ENCODE results near the gene FRAT1. TPM values are rescaled to one million over a fixed set of nuclear protein-coding genes. Genes with fewer than 3 reads are reported as not detected.
"Not testable (repeated sequence)": the region's sequence is repeated elsewhere in the genome, so short reads cannot be mapped to it uniquely, and the experiment has no call there.

The FRAT1 gene
- total RNA-seq, 2 experiments from 2014 or later, result 3.0 to 3.2 TPM

- TF ChIP-seq, protein P1, sequence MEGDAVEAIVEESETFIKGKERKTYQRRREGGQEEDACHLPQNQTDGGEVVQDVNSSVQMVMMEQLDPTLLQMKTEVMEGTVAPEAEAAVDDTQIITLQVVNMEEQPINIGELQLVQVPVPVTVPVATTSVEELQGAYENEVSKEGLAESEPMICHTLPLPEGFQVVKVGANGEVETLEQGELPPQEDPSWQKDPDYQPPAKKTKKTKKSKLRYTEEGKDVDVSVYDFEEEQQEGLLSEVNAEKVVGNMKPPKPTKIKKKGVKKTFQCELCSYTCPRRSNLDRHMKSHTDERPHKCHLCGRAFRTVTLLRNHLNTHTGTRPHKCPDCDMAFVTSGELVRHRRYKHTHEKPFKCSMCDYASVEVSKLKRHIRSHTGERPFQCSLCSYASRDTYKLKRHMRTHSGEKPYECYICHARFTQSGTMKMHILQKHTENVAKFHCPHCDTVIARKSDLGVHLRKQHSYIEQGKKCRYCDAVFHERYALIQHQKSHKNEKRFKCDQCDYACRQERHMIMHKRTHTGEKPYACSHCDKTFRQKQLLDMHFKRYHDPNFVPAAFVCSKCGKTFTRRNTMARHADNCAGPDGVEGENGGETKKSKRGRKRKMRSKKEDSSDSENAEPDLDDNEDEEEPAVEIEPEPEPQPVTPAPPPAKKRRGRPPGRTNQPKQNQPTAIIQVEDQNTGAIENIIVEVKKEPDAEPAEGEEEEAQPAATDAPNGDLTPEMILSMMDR (IDR thresholded peaks at IDR 0.05), result no peak
- Mint-ChIP-seq H3K4me1 (ENCODE audit: low read depth) (peaks cover 21% of the 10 kb centered on the region), H3K9me3 (no peaks in the 10 kb centered on the region), H3K36me3 (ENCODE audit: low read depth) (no peaks in the 10 kb centered on the region), H3K27ac (no peak overlapping the region), H3K4me3 (no peak overlapping the region), H3K27me3 (no peaks in the 10 kb centered on the region)
- ATAC-seq (no peak), DNase-seq (no peak)
- POLR2A ChIA-PET, result no interaction called here
- intact Hi-C loops (cut with micrococcal nuclease), result no loop called here
- CTCF ChIA-PET, result no interaction called here
These were observed 18.1 kb downstream of the FRAT1 start for GRCh38 chr10:97336942-97337831.

DNA sequence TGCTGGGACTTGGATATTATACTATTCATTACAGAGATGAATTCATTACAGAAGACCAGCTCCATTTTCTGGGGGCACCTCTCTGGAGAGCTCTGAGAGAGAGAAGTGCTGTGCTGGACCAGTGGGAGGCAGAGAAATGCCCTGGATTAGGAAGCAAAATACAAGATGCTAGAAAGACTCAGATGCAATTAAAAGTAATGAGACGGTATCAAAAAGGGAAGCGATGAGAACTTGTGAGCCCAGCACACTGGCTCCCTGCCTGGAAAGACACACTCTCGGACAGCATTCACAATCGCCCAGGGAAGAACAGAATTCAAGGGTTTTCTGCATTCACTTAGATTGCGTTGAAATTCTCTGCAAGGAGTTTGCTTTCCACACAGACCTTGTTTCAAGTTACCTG lies 19.0 kb downstream of the FRAT1 start:
- Mint-ChIP-seq H3K36me3 (ENCODE audit: low read depth) (no peaks in the 10 kb centered on the region), H3K4me3 (no peak overlapping the region), H3K27ac (no peak overlapping the region), H3K9me3 (no peaks in the 10 kb centered on the region), H3K4me1 (ENCODE audit: low read depth) (peaks cover 12% of the 10 kb centered on the region), H3K27me3 (no peaks in the 10 kb centered on the region)
- ChIA-PET CTCF (no interaction called here), POLR2A (no interaction called here)
- ATAC-seq (no peak), DNase-seq (no peak)
- TF ChIP-seq, protein P1 (IDR thresholded peaks at IDR 0.05), result no peak
- intact Hi-C loops (cut with micrococcal nuclease), result no loop called here

- TF ChIP-seq, protein P1 (IDR thresholded peaks at IDR 0.05), result no peak
- Mint-ChIP-seq H3K36me3 (ENCODE audit: low read depth) (no peaks in the 10 kb centered on the region), H3K9me3 (no peaks in the 10 kb centered on the region), H3K4me3 (no peak overlapping the region), H3K27me3 (no peaks in the 10 kb centered on the region), H3K27ac (no peak overlapping the region), H3K4me1 (ENCODE audit: low read depth) (peaks cover 3% of the 10 kb centered on the region)
- CTCF ChIA-PET, result interaction anchor here (1.1 to 2.1 kb wide), 2 partner anchors 9 to 63 kb away, joined by 3 to 7 read pairs; no protein-coding TSS in a partner anchor
- DNase-seq, result no peak
- POLR2A ChIA-PET, result no interaction called here
- intact Hi-C loops (cut with micrococcal nuclease), result no loop called here
- no peak for ATAC-seq
These were observed 22.3 kb downstream of the FRAT1 start for GRCh38 chr10:97341416-97341815.

GRCh38 chr10:97343664-97344063 lies 24.6 kb downstream of the FRAT1 start:
- ATAC-seq; intact Hi-C loops (cut with micrococcal nuclease); H3K27me3 Mint-ChIP-seq; H3K9me3 Mint-ChIP-seq; H3K4me1 Mint-ChIP-seq (ENCODE audit: low read depth); POLR2A ChIA-PET; DNase-seq; H3K27ac Mint-ChIP-seq; H3K4me3 Mint-ChIP-seq; H3K36me3 Mint-ChIP-seq (ENCODE audit: low read depth): not testable (repeated sequence)
- CTCF ChIA-PET, result interaction anchor here (0.6 to 1.0 kb wide), 2 partner anchors 11 to 318 kb away, joined by 3 read pairs; no protein-coding TSS in a partner anchor

GRCh38 chr10:97347317-97347716 lies 28.2 kb downstream of the FRAT1 start:
- POLR2A ChIA-PET, result no interaction called here
- intact Hi-C loops (cut with micrococcal nuclease), result no loop called here
- Mint-ChIP-seq H3K9me3 (no peaks in the 10 kb centered on the region), H3K27ac (no peak overlapping the region), H3K4me1 (ENCODE audit: low read depth) (no peaks in the 10 kb centered on the region), H3K4me3 (no peak overlapping the region), H3K27me3 (no peaks in the 10 kb centered on the region), H3K36me3 (ENCODE audit: low read depth) (no peaks in the 10 kb centered on the region)
- ATAC-seq, result no peak
- TF ChIP-seq, protein P1 (IDR thresholded peaks at IDR 0.05), result no peak
- no peak for DNase-seq
- CTCF ChIA-PET, result no interaction called here
